ENCODE measurements around the gene PIGQ. TPM values are rescaled to one million over a fixed set of nuclear protein-coding genes. Genes with fewer than 3 reads are reported as not detected.

Gene PIGQ
- polyA plus RNA-seq, 1 of the 3 experiments (the other 2 are of a cell fraction), result 38.7 TPM

DNA sequence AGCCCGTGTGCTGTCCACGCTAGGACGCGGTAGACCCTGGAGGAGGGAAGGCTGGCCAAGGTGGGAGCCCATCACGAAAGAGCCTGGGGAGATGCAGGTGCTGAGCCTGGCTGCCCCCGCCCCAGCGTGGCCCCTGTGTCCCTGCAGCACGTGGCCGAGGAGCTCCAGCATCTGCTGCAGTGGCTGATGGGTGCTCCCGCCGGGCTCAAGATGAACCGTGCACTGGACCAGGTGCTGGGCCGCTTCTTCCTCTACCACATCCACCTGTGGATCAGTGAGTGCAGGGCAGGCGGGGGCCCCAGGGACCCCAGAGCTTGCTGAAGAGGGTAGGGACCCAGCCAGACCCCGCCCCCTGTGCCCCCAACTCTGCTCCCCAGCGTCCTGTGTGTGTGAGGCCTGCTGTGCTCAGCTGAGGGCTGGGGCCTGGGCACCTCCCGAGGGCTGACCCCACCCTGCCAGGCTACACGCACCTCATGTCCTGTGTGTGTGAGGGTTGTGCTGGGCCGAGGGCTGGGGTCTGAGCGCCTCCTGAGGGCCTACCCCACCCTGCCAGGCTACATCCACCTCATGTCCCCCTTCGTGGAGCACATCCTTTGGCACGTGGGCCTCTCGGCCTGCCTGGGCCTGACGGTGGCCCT, 8.6 kb downstream of the PIGQ start:
- ChIA-PET CTCF (interaction anchor here (1.0 to 1.4 kb wide), 3 partner anchors 10 to 82 kb away, joined by 3 to 4 read pairs (median 3); no protein-coding TSS in a partner anchor), POLR2A (no interaction called here)

More for the DNA sequence above, 8.6 kb downstream of the PIGQ start:
- Histone ChIP-seq H3K4me3 (ENCODE audit: low read depth in 2 of 2, low read length in 1 of 2) (no peak overlapping the region), H3K79me2 (ENCODE audit: insufficient read depth) (no peaks in the 10 kb centered on the region), H3K9me2 (no peaks in the 10 kb centered on the region), H3K36me3 (replicated peaks in 1 of 2; ENCODE audit: control insufficient read depth in 1 of 2, insufficient read depth in 2 of 2, low read length in 1 of 2) (peaks cover 0 to 44% of the 10 kb centered on the region in 2 experiments), H3F3A (replicated peaks; ENCODE audit: insufficient read depth) (no peaks in the 10 kb centered on the region), H3K4me1 (ENCODE audit: control insufficient read depth in 1 of 2, insufficient read depth in 2 of 2, low read depth in 1 of 2, low read length in 1 of 2) (no peaks in the 10 kb centered on the region), H2AFZ (ENCODE audit: low read depth) (no peak overlapping the region), H3K27ac (ENCODE audit: low read depth in 2 of 2, low read length in 1 of 2) (no peak overlapping the region), H3K9me3 (no peaks in the 10 kb centered on the region), H3K27me3 (ENCODE audit: insufficient read depth) (no peaks in the 10 kb centered on the region), H3K4me2 (no peak overlapping the region), H4K20me1 (ENCODE audit: insufficient read depth) (no peaks in the 10 kb centered on the region), H3K9ac (no peak overlapping the region)
- TF ChIP-seq POLR2AphosphoS5 (IDR thresholded peaks at IDR 0.05; ENCODE audit: low read depth, low read length), result no peak
- TF ChIP-seq MEF2A (IDR thresholded peaks at IDR 0.05; ENCODE audit: borderline replicate concordance, low read depth), result no peak
- TF ChIP-seq FOXM1 (IDR thresholded peaks at IDR 0.05; ENCODE audit: low read depth), result no peak
- TF ChIP-seq TEAD4 (IDR thresholded peaks at IDR 0.05; ENCODE audit: borderline replicate concordance, insufficient read depth), result no peak
- TF ChIP-seq EP300 (IDR thresholded peaks at IDR 0.05; ENCODE audit: borderline replicate concordance in 1 of 2, low read depth in 1 of 2, low read length in 1 of 2), result no peak
- no peak for TF ChIP-seq FOSL2 (IDR thresholded peaks at IDR 0.05; ENCODE audit: borderline replicate concordance, low read depth)
- no peak for TF ChIP-seq TAF1 (IDR thresholded peaks at IDR 0.05; ENCODE audit: borderline replicate concordance, low read depth, low read length)
- TF ChIP-seq, protein P1, sequence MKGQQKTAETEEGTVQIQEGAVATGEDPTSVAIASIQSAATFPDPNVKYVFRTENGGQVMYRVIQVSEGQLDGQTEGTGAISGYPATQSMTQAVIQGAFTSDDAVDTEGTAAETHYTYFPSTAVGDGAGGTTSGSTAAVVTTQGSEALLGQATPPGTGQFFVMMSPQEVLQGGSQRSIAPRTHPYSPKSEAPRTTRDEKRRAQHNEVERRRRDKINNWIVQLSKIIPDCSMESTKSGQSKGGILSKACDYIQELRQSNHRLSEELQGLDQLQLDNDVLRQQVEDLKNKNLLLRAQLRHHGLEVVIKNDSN (IDR thresholded peaks at IDR 0.05; ENCODE audit: borderline replicate concordance, low read depth), result no peak
- TF ChIP-seq GABPA (IDR thresholded peaks at IDR 0.05; ENCODE audit: low read depth), result no peak
- no peak for TF ChIP-seq RCOR1 (IDR thresholded peaks at IDR 0.05; ENCODE audit: low read length)
- no peak for TF ChIP-seq FOXJ3 (CRISPR knock-in tag; IDR thresholded peaks at IDR 0.05)
- no peak for TF ChIP-seq IRF3 (IDR thresholded peaks at IDR 0.05; ENCODE audit: low read depth, low read length)
- TF ChIP-seq, protein P2, sequence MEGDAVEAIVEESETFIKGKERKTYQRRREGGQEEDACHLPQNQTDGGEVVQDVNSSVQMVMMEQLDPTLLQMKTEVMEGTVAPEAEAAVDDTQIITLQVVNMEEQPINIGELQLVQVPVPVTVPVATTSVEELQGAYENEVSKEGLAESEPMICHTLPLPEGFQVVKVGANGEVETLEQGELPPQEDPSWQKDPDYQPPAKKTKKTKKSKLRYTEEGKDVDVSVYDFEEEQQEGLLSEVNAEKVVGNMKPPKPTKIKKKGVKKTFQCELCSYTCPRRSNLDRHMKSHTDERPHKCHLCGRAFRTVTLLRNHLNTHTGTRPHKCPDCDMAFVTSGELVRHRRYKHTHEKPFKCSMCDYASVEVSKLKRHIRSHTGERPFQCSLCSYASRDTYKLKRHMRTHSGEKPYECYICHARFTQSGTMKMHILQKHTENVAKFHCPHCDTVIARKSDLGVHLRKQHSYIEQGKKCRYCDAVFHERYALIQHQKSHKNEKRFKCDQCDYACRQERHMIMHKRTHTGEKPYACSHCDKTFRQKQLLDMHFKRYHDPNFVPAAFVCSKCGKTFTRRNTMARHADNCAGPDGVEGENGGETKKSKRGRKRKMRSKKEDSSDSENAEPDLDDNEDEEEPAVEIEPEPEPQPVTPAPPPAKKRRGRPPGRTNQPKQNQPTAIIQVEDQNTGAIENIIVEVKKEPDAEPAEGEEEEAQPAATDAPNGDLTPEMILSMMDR (IDR thresholded peaks at IDR 0.05), result no peak
- no peak for TF ChIP-seq YY1 (IDR thresholded peaks at IDR 0.05; ENCODE audit: low read depth)
- TF ChIP-seq TCF12 (IDR thresholded peaks at IDR 0.05), result no peak
- no peak for TF ChIP-seq RAD21 (IDR thresholded peaks at IDR 0.05; ENCODE audit: low read length)
- TF ChIP-seq ELF1 (IDR thresholded peaks at IDR 0.05), result no peak
- no peak for TF ChIP-seq RFX5 (IDR thresholded peaks at IDR 0.05; ENCODE audit: low read length)
- no peak for TF ChIP-seq SIN3A (IDR thresholded peaks at IDR 0.05; ENCODE audit: borderline replicate concordance, low read depth, low read length)
- TF ChIP-seq CHD2 (IDR thresholded peaks at IDR 0.05; ENCODE audit: low read length, partially characterized antibody), result no peak
- DNase-seq, result no peak
- WGBS (ENCODE audit: low lambda C conversion rate), result 96% methylated on average over 4 of the region's 24 CpGs
